Measurements from ENCODE around the gene RABEP2. TPM values are rescaled to one million over a fixed set of nuclear protein-coding genes. Genes with fewer than 3 reads are reported as not detected.
A peak's percentile ranks its signal among the peaks of the same experiment; 100 is the strongest.

RABEP2 gene
- total RNA-seq, 1 experiment from 2014 or later, result 17.5 TPM

DNA sequence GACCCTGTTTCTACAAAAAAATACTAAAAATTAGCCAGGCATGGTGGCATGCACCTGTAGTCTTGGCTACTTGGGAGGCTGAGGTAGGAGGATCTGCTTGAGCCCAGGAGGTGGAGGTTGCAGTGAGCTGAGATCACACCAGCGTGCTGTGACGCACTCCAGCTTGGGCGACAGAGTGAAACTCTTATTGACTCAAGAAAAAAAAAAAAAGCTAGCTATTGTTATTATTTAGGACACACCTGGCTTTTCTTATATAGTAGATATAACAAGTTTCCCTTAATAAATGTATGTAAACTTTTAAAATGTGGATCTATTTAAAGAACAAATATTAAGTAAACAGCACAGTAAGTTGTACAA is 1.8 kb downstream of the RABEP2 start:
- no peak overlapping the region for H3K9ac ChIP-seq (ENCODE audit: extremely low read depth, insufficient read length, low read length)
- peak overlapping the region; percentile 90 for H3K4me2 ChIP-seq (ENCODE audit: insufficient read depth, insufficient read length, low read length)
- H3T11ph ChIP-seq (ENCODE audit: low read length), result no peak overlapping the region
- no peaks in the 10 kb centered on the region for H3K79me1 ChIP-seq (ENCODE audit: insufficient read depth, low read depth, low read length, poor library complexity, severe bottlenecking)
- H2AFZ ChIP-seq (ENCODE audit: low read length), result no peak overlapping the region
- H4K8ac ChIP-seq (replicated peaks; ENCODE audit: insufficient read length, low read depth, low read length), result no peak overlapping the region
- TF ChIP-seq, protein P1, sequence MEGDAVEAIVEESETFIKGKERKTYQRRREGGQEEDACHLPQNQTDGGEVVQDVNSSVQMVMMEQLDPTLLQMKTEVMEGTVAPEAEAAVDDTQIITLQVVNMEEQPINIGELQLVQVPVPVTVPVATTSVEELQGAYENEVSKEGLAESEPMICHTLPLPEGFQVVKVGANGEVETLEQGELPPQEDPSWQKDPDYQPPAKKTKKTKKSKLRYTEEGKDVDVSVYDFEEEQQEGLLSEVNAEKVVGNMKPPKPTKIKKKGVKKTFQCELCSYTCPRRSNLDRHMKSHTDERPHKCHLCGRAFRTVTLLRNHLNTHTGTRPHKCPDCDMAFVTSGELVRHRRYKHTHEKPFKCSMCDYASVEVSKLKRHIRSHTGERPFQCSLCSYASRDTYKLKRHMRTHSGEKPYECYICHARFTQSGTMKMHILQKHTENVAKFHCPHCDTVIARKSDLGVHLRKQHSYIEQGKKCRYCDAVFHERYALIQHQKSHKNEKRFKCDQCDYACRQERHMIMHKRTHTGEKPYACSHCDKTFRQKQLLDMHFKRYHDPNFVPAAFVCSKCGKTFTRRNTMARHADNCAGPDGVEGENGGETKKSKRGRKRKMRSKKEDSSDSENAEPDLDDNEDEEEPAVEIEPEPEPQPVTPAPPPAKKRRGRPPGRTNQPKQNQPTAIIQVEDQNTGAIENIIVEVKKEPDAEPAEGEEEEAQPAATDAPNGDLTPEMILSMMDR (conservative IDR thresholded peaks at IDR 0.05), result no peak
- no peak overlapping the region for H2BK120ac ChIP-seq (ENCODE audit: low read depth, low read length, poor library complexity, severe bottlenecking)
- no peak overlapping the region for H3K56ac ChIP-seq (ENCODE audit: insufficient read length, low read depth, low read length)
- no peak overlapping the region for H2BK15ac ChIP-seq (ENCODE audit: low read depth, low read length)
- H2AK5ac ChIP-seq (ENCODE audit: insufficient read length, low read length), result no peak overlapping the region
- no peaks in the 10 kb centered on the region for H4K20me1 ChIP-seq (ENCODE audit: control insufficient read depth, insufficient read depth, insufficient read length)
- no peak overlapping the region for H4K5ac ChIP-seq (ENCODE audit: insufficient read length, low read depth, low read length)
- H3K9me3 Mint-ChIP-seq, result no peaks in the 10 kb centered on the region
- peaks cover 0 to 18% (median 11%) of the 10 kb centered on the region in 3 experiments; a peak in 6 of 7 replicates for H3K36me3 Mint-ChIP-seq (ENCODE audit: insufficient read depth in 1 of 3, low read depth in 3 of 3)
- H3K27me3 ChIP-seq (ENCODE audit: insufficient read depth, low read length), result no peaks in the 10 kb centered on the region
- no peak overlapping the region for H3K18ac ChIP-seq (ENCODE audit: insufficient read length, low read depth, low read length)
- H3K9me3 ChIP-seq (ENCODE audit: control insufficient read depth, low read depth, low read length), result no peaks in the 10 kb centered on the region
- no CpG with 5 or more reads among the region's 3 CpGs for WGBS (ENCODE audit: extremely low coverage, insufficient read length, low lambda C conversion rate)
- no peak overlapping the region for H2BK20ac ChIP-seq (ENCODE audit: low read depth, low read length, poor library complexity, severe bottlenecking)
- H3K27me3 Mint-ChIP-seq (ENCODE audit: low read depth), result no peaks in the 10 kb centered on the region
- H3K4ac ChIP-seq (ENCODE audit: low read depth, low read length), result no peak overlapping the region
- H3K23me2 ChIP-seq (ENCODE audit: insufficient read length, low read depth, low read length, poor library complexity, severe bottlenecking), result peaks cover 12% of the 10 kb centered on the region
- no peak overlapping the region for H4K91ac ChIP-seq (ENCODE audit: insufficient read length, low read depth, low read length)
- no peak overlapping the region for H2BK5ac ChIP-seq (ENCODE audit: insufficient read length, low read length)
- no peak overlapping the region for H3K23ac ChIP-seq (ENCODE audit: insufficient read length, low read depth, low read length)
- H2BK12ac ChIP-seq (ENCODE audit: insufficient read length, low read depth, low read length), result no peak overlapping the region
- peak overlapping the region; percentile 91 to 96 for H3K4me3 Mint-ChIP-seq
- peaks cover 11 to 15% of the 10 kb centered on the region in 2 experiments for H3K4me1 Mint-ChIP-seq
- peak overlapping the region in 1 of 3 experiments; percentile 21; a peak in 1 of 7 replicates for H3K27ac Mint-ChIP-seq
- no peaks in the 10 kb centered on the region for H3K79me2 ChIP-seq (ENCODE audit: insufficient read depth, low read length)
- H3K27ac ChIP-seq (ENCODE audit: insufficient read length, low read depth, low read length), result no peak overlapping the region
- DNase-seq, result no peak
- H3K14ac ChIP-seq (ENCODE audit: insufficient read depth, low read length), result no peak overlapping the region
- no peaks in the 10 kb centered on the region for H3K4me1 ChIP-seq (ENCODE audit: insufficient read depth, low read length)
